WTC11 (cell line): Measurements from ENCODE around the gene LAMC2. TPM values are rescaled to one million over a fixed set of nuclear protein-coding genes. Genes with fewer than 3 reads are reported as not detected.

Experiments used
- ATAC-seq: fragments of 200-7000 bp; cut with Tn5 transposase; 2 replicates; pipeline ENCODE4 v1.10.0; 2021; ENCODE audit warnings: mild to moderate bottlenecking, moderate library complexity
- CTCF ChIA-PET: fragments of 300-600 bp; sonication (Branson Sonifier 250); formaldehyde crosslinking; loops from one replicate; lab custom pipeline; 2021; ENCODE audit warnings: antibody characterized with exemption; lab: Charles Lee
- POLR2A ChIA-PET: fragments of 350-600 bp; sonication (Branson Sonifier 250); formaldehyde crosslinking; loops from one replicate; lab custom pipeline; 2021; ENCODE audit warnings: antibody characterized with exemption; lab: Charles Lee
- DNase-seq: peaks from one replicate; pipeline ENCODE4 v3.0.0; 2021; ENCODE audit warnings: low spot score
- H3K27ac Mint-ChIP-seq: 2 replicates; pipeline ENCODE4 v1.8.0; 2021; ENCODE audit warnings: mixed read lengths
- H3K27me3 Mint-ChIP-seq: 2 replicates; pipeline ENCODE4 v1.8.0; 2021; ENCODE audit warnings: low read depth, mild to moderate bottlenecking, moderate library complexity, mixed read lengths
- H3K36me3 Mint-ChIP-seq: 2 replicates; pipeline ENCODE4 v1.8.0; 2021; ENCODE audit warnings: mixed read lengths
- H3K4me1 Mint-ChIP-seq: 2 replicates; pipeline ENCODE4 v1.8.0; 2022; ENCODE audit warnings: mixed read lengths
- H3K4me3 Mint-ChIP-seq: 2 replicates; pipeline ENCODE4 v1.8.0; 2021; ENCODE audit warnings: mild to moderate bottlenecking, moderate library complexity, mixed read lengths
- H3K9me3 Mint-ChIP-seq: 2 replicates; pipeline ENCODE4 v1.8.0; 2021; ENCODE audit warnings: mixed read lengths
- ARID4B ChIP-seq: sonication (generic); formaldehyde crosslinking; IDR thresholded peaks from 2 replicates; pipeline ENCODE4 v1.8.0; 2023; ENCODE audit warnings: missing genetic modification reagents, mild to moderate bottlenecking, borderline replicate concordance
- CBFB ChIP-seq: sonication (generic); formaldehyde crosslinking; IDR thresholded peaks from 2 replicates; pipeline ENCODE4 v1.8.1; 2022; ENCODE audit warnings: mild to moderate bottlenecking, low read depth, missing genetic modification reagents
- CREB1 ChIP-seq: sonication (generic); formaldehyde crosslinking; IDR thresholded peaks from 2 replicates; pipeline ENCODE4 v1.8.0; 2023; ENCODE audit warnings: mild to moderate bottlenecking, missing genetic modification reagents
- CREM ChIP-seq: sonication (generic); formaldehyde crosslinking; IDR thresholded peaks from 2 replicates; pipeline ENCODE4 v1.8.1; 2022; ENCODE audit warnings: mild to moderate bottlenecking, missing genetic modification reagents, moderate library complexity
- E2F5 ChIP-seq: sonication (generic); formaldehyde crosslinking; IDR thresholded peaks from 2 replicates; pipeline ENCODE4 v1.8.1; 2022; ENCODE audit warnings: mild to moderate bottlenecking, moderate library complexity, missing genetic modification reagents
- ELF4 ChIP-seq: sonication (generic); formaldehyde crosslinking; IDR thresholded peaks from 2 replicates; pipeline ENCODE4 v1.8.1; 2022; ENCODE audit warnings: low read depth, mild to moderate bottlenecking, moderate library complexity, missing genetic modification reagents
- FOXJ3 ChIP-seq: sonication (generic); formaldehyde crosslinking; IDR thresholded peaks from 2 replicates; pipeline ENCODE4 v1.9.0; 2021; ENCODE audit warnings: missing genetic modification reagents, mild to moderate bottlenecking, borderline replicate concordance
- FOXK1 ChIP-seq: sonication (generic); formaldehyde crosslinking; IDR thresholded peaks from 2 replicates; pipeline ENCODE4 v1.8.0; 2022; ENCODE audit warnings: mild to moderate bottlenecking, moderate library complexity, missing genetic modification reagents
- GTF2I ChIP-seq: fragments of 250-450 bp; sonication (Bioruptor Pico); conservative IDR thresholded peaks from 2 replicates; pipeline ENCODE4 v1.4.0; 2021; ENCODE audit warnings: mild to moderate bottlenecking
- HMGA2 ChIP-seq: fragments of 250-450 bp; sonication (Bioruptor Pico); IDR thresholded peaks from 2 replicates; pipeline ENCODE4 v1.4.0; 2021; ENCODE audit warnings: mild to moderate bottlenecking, moderate library complexity
- JAZF1 ChIP-seq: fragments of 250-450 bp; sonication (Bioruptor Pico); IDR thresholded peaks from 2 replicates; pipeline ENCODE4 v1.9.0; 2021; ENCODE audit warnings: moderate library complexity, mild to moderate bottlenecking, inconsistent platforms
- JUN ChIP-seq: sonication (generic); formaldehyde crosslinking; IDR thresholded peaks from 2 replicates; pipeline ENCODE4 v1.8.0; 2023; ENCODE audit warnings: mild to moderate bottlenecking, missing genetic modification reagents
- KAT7 ChIP-seq: sonication (generic); formaldehyde crosslinking; IDR thresholded peaks from 2 replicates; pipeline ENCODE4 v1.8.1; 2023; ENCODE audit warnings: missing genetic modification reagents, mild to moderate bottlenecking, borderline replicate concordance
- MXD4 ChIP-seq: fragments of 250-450 bp; sonication (Bioruptor Pico); IDR thresholded peaks from 2 replicates; pipeline ENCODE4 v1.8.0; 2021; ENCODE audit warnings: mild to moderate bottlenecking, moderate library complexity, borderline replicate concordance
- SMAD3 ChIP-seq: sonication (generic); formaldehyde crosslinking; IDR thresholded peaks from 2 replicates; pipeline ENCODE4 v1.8.0; 2022; ENCODE audit warnings: missing genetic modification reagents, mild to moderate bottlenecking, borderline replicate concordance
- SP1 ChIP-seq: sonication (generic); formaldehyde crosslinking; conservative IDR thresholded peaks from 2 replicates; pipeline ENCODE4 v1.8.1; 2022; ENCODE audit warnings: missing genetic modification reagents
- STAT6 ChIP-seq: sonication (generic); formaldehyde crosslinking; conservative IDR thresholded peaks from 2 replicates; pipeline ENCODE4 v1.8.1; 2023; ENCODE audit warnings: mild to moderate bottlenecking, low read depth, missing genetic modification reagents, moderate library complexity
- ZNF219 ChIP-seq: sonication (generic); formaldehyde crosslinking; IDR thresholded peaks from 2 replicates; pipeline ENCODE4 v1.8.0; 2023; ENCODE audit warnings: missing genetic modification reagents, mild to moderate bottlenecking, borderline replicate concordance
- ZNF263 ChIP-seq: sonication (generic); formaldehyde crosslinking; IDR thresholded peaks from 2 replicates; pipeline ENCODE4 v1.8.1; 2022; ENCODE audit warnings: low read depth, mild to moderate bottlenecking, moderate library complexity, missing genetic modification reagents
- ZNF317 ChIP-seq: sonication (generic); formaldehyde crosslinking; IDR thresholded peaks from 2 replicates; pipeline ENCODE4 v1.8.1; 2023; ENCODE audit warnings: low read depth, mild to moderate bottlenecking, moderate library complexity, missing genetic modification reagents, borderline replicate concordance
- ZNF416 ChIP-seq: fragments of 250-450 bp; sonication (Bioruptor Pico); IDR thresholded peaks from 2 replicates; pipeline ENCODE4 v1.9.0; 2021; ENCODE audit warnings: mild to moderate bottlenecking, inconsistent platforms
- ZNF423 ChIP-seq: fragments of 250-450 bp; sonication (Bioruptor Pico); IDR thresholded peaks from 2 replicates; pipeline ENCODE4 v2.1.2; 2022; ENCODE audit warnings: mild to moderate bottlenecking, moderate library complexity
- total RNA-seq: library from RNA; stranded (reverse); gene quantifications from 3 replicates; pipeline ENCODE4 v1.2.3, GENCODE V29; 2021
- TF ChIP-seq, protein P1 (sequence below): sonication (generic); formaldehyde crosslinking; IDR thresholded peaks from 2 replicates; pipeline ENCODE4 v1.8.1; 2023; ENCODE audit warnings: mild to moderate bottlenecking, missing genetic modification reagents
- TF ChIP-seq, protein P2 (sequence below): sonication (generic); formaldehyde crosslinking; IDR thresholded peaks from 2 replicates; pipeline ENCODE4 v1.8.1; 2023; ENCODE audit warnings: mild to moderate bottlenecking, missing genetic modification reagents
- TF ChIP-seq, protein P3 (sequence below): fragments of 200-600 bp; IDR thresholded peaks from 2 replicates; pipeline ENCODE4 v1.8.0; 2022; ENCODE audit warnings: antibody characterized with exemption

LAMC2 gene
- total RNA-seq, 1 experiment from 2014 or later: 7.9 TPM

DNA sequence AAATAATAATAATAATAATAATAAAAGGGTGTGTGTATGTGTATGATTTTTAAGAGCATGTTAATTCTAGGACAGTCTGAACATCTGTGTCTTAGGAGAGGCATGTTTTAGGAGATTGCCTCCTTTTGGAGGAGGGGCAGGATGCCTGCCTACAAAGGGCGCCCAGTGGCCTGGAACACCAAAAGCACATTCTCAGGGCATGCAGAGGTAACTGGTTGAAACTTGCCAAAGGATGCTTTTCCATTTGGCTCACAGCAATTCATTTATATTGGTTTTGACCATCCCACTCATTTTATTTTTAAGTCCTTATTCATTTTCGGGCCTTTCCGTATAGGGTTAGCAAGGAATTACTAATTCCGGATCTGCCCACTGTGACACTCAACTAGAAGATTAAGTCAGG is 21.1 kb upstream of the LAMC2 start:
- TF ChIP-seq ZNF416 (CRISPR knock-in tag) (no peak), CBFB (CRISPR knock-in tag) (no peak), KAT7 (CRISPR knock-in tag) (no peak), ARID4B (CRISPR knock-in tag) (no peak), FOXK1 (CRISPR knock-in tag) (no peak), FOXJ3 (no peak), CREM (CRISPR knock-in tag) (no peak), ELF4 (CRISPR knock-in tag) (no peak)
- TF ChIP-seq, protein P1, sequence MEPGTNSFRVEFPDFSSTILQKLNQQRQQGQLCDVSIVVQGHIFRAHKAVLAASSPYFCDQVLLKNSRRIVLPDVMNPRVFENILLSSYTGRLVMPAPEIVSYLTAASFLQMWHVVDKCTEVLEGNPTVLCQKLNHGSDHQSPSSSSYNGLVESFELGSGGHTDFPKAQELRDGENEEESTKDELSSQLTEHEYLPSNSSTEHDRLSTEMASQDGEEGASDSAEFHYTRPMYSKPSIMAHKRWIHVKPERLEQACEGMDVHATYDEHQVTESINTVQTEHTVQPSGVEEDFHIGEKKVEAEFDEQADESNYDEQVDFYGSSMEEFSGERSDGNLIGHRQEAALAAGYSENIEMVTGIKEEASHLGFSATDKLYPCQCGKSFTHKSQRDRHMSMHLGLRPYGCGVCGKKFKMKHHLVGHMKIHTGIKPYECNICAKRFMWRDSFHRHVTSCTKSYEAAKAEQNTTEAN (CRISPR knock-in tag): no peak
- POLR2A ChIA-PET: no interaction called here
- no peak for DNase-seq
- no peaks in the 10 kb centered on the region for H3K9me3 Mint-ChIP-seq
- CTCF ChIA-PET: no interaction called here
- no peaks in the 10 kb centered on the region for H3K36me3 Mint-ChIP-seq
- ATAC-seq: no peak
- H3K27me3 Mint-ChIP-seq: no peaks in the 10 kb centered on the region
- H3K4me1 Mint-ChIP-seq: peaks cover 16% of the 10 kb centered on the region
- H3K4me3 Mint-ChIP-seq: no peak overlapping the region
- H3K27ac Mint-ChIP-seq: no peak overlapping the region

DNA sequence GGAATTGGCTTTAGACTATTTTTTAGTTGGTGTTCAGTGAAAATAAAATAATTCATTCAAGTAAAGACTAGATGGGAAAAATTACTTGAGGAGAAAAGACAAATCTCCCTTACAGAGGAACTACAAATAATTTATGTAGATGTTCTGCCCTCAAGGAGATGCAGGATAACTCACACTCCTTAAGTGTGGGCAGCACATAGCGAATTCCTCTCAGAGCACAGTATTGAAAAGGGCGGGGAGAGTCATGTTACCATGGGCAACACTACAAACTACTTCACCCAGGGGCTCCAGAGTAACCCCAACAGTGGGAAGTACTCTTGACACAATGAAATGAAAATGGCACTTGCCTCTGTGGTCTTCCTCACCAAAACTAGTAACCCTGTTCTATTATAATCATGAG is 20.6 kb upstream of the LAMC2 start:
- Mint-ChIP-seq H3K9me3 (no peaks in the 10 kb centered on the region), H3K4me3 (no peak overlapping the region), H3K36me3 (no peaks in the 10 kb centered on the region), H3K4me1 (peaks cover 16% of the 10 kb centered on the region), H3K27me3 (no peaks in the 10 kb centered on the region), H3K27ac (no peak overlapping the region)
- ChIA-PET CTCF (no interaction called here), POLR2A (no interaction called here)
- ATAC-seq (peak; percentile 59), DNase-seq (no peak)
- TF ChIP-seq CREB1 (CRISPR knock-in tag) (no peak), ZNF423 (CRISPR knock-in tag) (no peak), GTF2I (no peak), JUN (CRISPR knock-in tag) (no peak), SP1 (no peak), ZNF263 (no peak), FOXK1 (CRISPR knock-in tag) (no peak), STAT6 (CRISPR knock-in tag) (no peak), HMGA2 (CRISPR knock-in tag) (no peak), ZNF219 (CRISPR knock-in tag) (no peak), SMAD3 (CRISPR knock-in tag) (no peak), MXD4 (CRISPR knock-in tag) (no peak), ZNF317 (CRISPR knock-in tag) (no peak), E2F5 (CRISPR knock-in tag) (no peak), JAZF1 (CRISPR knock-in tag) (no peak)
- TF ChIP-seq, protein P2, sequence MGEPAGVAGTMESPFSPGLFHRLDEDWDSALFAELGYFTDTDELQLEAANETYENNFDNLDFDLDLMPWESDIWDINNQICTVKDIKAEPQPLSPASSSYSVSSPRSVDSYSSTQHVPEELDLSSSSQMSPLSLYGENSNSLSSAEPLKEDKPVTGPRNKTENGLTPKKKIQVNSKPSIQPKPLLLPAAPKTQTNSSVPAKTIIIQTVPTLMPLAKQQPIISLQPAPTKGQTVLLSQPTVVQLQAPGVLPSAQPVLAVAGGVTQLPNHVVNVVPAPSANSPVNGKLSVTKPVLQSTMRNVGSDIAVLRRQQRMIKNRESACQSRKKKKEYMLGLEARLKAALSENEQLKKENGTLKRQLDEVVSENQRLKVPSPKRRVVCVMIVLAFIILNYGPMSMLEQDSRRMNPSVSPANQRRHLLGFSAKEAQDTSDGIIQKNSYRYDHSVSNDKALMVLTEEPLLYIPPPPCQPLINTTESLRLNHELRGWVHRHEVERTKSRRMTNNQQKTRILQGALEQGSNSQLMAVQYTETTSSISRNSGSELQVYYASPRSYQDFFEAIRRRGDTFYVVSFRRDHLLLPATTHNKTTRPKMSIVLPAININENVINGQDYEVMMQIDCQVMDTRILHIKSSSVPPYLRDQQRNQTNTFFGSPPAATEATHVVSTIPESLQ (CRISPR knock-in tag): no peak
- TF ChIP-seq, protein P3, sequence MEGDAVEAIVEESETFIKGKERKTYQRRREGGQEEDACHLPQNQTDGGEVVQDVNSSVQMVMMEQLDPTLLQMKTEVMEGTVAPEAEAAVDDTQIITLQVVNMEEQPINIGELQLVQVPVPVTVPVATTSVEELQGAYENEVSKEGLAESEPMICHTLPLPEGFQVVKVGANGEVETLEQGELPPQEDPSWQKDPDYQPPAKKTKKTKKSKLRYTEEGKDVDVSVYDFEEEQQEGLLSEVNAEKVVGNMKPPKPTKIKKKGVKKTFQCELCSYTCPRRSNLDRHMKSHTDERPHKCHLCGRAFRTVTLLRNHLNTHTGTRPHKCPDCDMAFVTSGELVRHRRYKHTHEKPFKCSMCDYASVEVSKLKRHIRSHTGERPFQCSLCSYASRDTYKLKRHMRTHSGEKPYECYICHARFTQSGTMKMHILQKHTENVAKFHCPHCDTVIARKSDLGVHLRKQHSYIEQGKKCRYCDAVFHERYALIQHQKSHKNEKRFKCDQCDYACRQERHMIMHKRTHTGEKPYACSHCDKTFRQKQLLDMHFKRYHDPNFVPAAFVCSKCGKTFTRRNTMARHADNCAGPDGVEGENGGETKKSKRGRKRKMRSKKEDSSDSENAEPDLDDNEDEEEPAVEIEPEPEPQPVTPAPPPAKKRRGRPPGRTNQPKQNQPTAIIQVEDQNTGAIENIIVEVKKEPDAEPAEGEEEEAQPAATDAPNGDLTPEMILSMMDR: no peak
